Epithelial cell of proximal tubule (primary cell): ENCODE data around the gene USPL1. TPM values are rescaled to one million over a fixed set of nuclear protein-coding genes. Genes with fewer than 3 reads are reported as not detected.
A peak's percentile ranks its signal among the peaks of the same experiment; 100 is the strongest.

ENCODE experiments used
- DNase-seq: peaks from one replicate; pipeline ENCODE4 v3.0.0-alpha.2; 2011; ENCODE audit warnings: low read depth
- H3K4me3 ChIP-seq: 2 replicates; pipeline ENCODE4 v1.5.1; 2011; ENCODE audit warnings: low read depth, mild to moderate bottlenecking, low read length
- total RNA-seq: library from RNA; depleted of rRNA; stranded (reverse); fragments of >200 nt; gene quantifications from 2 replicates; pipeline ENCODE4 v1.2.3, GENCODE V29; 2015
- TF ChIP-seq, protein P1 (sequence below): conservative IDR thresholded peaks from 2 replicates; pipeline ENCODE4 v1.5.1; 2012; ENCODE audit warnings: low read depth, mild to moderate bottlenecking, low read length

The USPL1 gene
- total RNA-seq, 1 donor from 2014 or later: 13.2 TPM

DNA sequence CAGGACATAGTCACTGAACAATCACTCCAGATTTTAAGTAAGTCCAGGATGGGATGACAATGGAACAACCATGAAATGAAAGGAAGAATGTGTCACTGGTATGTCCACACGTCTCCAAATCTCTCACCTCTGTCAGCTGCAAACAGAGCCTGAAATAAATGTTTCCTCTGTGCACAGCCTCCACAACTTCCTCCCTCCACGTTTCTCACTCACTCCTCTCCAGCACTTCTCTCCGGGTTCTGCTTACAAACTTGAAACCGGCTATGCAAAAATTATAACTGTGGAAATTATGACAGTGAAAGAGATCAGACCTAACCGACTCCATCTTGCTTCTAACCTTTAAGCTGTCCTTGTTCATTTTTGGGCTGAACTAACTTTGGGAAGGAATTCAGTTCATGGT is 82.6 kb downstream of the USPL1 start:
- H3K4me3 ChIP-seq: no peak overlapping the region
- TF ChIP-seq, protein P1, sequence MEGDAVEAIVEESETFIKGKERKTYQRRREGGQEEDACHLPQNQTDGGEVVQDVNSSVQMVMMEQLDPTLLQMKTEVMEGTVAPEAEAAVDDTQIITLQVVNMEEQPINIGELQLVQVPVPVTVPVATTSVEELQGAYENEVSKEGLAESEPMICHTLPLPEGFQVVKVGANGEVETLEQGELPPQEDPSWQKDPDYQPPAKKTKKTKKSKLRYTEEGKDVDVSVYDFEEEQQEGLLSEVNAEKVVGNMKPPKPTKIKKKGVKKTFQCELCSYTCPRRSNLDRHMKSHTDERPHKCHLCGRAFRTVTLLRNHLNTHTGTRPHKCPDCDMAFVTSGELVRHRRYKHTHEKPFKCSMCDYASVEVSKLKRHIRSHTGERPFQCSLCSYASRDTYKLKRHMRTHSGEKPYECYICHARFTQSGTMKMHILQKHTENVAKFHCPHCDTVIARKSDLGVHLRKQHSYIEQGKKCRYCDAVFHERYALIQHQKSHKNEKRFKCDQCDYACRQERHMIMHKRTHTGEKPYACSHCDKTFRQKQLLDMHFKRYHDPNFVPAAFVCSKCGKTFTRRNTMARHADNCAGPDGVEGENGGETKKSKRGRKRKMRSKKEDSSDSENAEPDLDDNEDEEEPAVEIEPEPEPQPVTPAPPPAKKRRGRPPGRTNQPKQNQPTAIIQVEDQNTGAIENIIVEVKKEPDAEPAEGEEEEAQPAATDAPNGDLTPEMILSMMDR: no peak
- no peak for DNase-seq

GRCh38 chr13:30702006-30702405 is 84.3 kb downstream of the USPL1 start:
- no peak for DNase-seq
- TF ChIP-seq, protein P1: peak; percentile 8
- H3K4me3 ChIP-seq: no peak overlapping the region

DNA sequence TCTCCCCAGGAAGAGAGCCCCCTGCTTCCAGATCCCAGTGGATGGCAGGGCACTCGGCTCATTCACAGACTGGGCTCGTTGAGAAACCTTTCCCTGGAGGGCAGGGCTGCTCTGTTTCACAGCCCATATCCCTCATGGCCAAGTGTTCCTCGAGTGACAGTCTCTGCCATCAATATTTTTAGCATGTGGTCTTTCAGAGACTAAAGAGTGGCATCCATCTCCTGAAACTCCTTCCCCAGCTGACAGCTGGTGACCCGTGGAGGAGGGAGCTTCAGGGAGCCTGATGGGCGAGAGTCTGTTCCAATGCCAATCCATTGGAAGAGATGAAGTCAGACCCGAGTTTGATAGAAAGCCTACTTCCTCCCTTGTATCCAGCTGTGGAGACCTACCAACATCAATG is 86.9 kb downstream of the USPL1 start:
- H3K4me3 ChIP-seq: no peak overlapping the region
- TF ChIP-seq, protein P1: no peak
- no peak for DNase-seq

GRCh38 chr13:30705680-30706079 is 88.0 kb downstream of the USPL1 start:
- no peak for DNase-seq
- TF ChIP-seq, protein P1: no peak
- no peak overlapping the region for H3K4me3 ChIP-seq

DNA sequence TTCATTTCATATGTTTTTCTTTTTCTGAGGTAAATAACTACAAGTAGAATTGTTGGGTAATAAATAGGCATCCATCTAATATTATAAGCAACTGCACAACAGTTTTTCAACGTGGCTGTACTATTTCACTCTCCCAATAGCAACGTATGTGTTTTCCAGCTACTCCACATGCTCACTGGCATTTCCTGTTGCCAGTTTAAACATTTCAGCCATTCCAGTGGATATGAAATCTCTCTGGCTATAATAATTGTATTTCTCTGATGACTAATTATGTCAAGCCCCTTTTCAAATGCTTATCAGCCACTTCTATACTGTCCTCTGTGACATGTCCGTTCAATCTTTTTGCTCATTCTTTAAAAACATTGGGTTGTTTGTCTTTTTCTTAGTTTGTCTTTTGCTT is 90.8 kb downstream of the USPL1 start:
- TF ChIP-seq, protein P1: no peak
- DNase-seq: no peak
- H3K4me3 ChIP-seq: no peak overlapping the region

Other genes with a start within 250 kb of the USPL1 start
- not detected in 2 replicates for gene UBE2L5, start 195.4 kb upstream of the USPL1 start, total RNA-seq
- 856 and 888 TPM in 2 replicates for gene HMGB1, start 152.0 kb upstream of the USPL1 start, total RNA-seq
- 2.0 and 2.5 TPM in 2 replicates for gene ALOX5AP, start 117.6 kb downstream of the USPL1 start, total RNA-seq